Hematopoietic multipotent progenitor cell treated with erythropoietin and hydrocortisone succinate and interleukin-3 and kit ligand, for 15 days (in vitro differentiated cells): ENCODE results near the gene SAP30.

Experiments used
- DNase-seq: peaks from one replicate; pipeline ENCODE4 v3.0.0-alpha.2; 2015; ENCODE audit warnings: low spot score

The SAP30 gene

DNA sequence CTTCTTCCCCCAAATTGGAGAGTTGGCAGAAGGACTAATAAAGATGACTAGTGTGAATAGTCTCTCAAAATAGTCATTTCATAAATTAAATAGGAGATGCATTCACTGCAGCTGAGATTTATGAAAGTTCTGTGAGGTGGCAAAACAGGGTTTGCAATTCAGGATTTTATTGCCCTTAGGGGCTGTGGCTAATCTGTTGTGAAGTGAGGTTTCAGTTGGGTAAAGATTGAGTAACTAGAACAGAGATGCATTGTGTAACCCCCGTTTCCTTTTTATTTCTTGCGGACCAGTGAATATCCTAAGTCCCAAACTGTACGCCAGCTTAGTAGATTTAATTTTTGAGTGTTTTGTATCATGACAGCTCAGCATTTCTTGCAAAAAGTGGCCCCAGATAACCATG lies 44.3 kb downstream of the SAP30 start:
- no peak for DNase-seq

DNA sequence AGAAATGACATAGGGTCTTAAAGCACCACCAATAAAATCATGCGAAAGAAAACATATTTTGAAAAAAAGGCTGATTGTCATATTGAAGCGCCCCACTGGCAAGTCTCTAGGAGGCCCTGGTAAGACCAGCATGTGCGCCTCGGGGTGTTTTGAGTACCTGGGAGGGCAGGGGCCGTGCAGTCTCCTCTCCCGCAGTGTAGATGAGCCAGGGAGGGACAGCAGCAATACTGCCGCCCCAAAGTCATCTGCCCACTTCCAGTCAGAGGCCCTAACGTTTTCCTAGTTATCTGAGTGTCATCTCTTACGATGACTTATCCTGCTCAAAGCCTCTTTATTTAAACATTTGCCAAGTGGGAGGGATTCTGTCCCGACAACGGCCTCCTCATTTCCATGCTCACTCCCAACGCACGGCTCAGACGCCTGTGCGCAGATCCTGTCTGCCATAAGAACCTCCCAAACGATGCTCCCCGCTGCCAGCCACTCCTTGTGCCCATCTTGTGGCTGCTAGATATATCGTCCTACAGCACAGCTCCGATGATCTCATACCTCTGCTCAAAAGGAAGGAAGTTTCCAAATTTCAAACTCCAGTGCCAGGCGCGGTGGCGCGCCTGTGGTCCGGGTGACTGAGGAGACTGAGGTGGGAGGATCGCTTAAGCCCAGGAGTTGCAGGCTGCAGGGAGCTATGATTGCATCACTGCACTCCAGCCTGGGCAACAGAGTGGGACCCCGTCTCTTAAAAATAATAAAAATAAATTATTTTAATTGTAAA lies 45.3 kb downstream of the SAP30 start:
- DNase-seq: no peak

DNA sequence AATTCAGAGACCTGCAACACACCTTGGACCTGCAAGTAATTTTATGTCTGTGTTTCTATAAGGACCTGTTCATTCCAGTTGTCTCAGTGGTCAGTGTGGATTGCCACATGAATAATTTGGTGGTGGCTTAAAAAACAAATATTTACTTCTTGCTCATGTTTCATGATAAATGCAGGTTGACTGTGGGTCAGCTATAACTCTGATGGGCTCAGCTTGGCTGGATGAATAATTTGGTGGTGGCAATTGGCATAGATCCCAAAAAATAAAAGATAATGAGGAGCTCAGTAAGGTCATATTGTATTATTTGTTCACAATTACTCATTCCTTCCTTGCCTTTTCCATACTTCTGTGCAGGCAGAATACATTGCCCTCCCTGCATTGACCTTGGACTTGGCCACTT lies 47.1 kb downstream of the SAP30 start:
- DNase-seq: no peak

- no peak for DNase-seq
Observed at GRCh38 chr4:173418639-173419038, 47.9 kb downstream of the SAP30 start.

DNA sequence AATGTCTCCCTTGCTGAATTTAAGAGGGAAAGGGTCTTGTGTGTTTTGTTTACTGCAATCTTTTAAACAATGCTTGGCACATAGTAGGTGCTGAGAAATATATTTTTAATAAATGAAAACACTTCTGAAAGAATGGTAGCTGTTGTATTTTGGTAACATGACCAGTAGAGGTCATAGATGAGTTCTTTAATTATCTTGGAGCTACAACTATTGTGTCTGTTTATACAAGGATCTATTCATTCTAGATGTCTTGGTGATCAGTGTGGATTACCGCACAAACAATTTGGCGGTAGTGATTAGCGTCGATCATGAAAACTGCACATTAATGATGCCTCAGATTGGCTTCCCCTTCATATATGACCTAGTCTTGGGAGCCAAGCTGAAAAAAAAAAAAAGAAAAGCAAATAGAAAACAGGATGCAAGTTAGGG lies 49.6 kb downstream of the SAP30 start:
- DNase-seq: peak; percentile 32

DNA sequence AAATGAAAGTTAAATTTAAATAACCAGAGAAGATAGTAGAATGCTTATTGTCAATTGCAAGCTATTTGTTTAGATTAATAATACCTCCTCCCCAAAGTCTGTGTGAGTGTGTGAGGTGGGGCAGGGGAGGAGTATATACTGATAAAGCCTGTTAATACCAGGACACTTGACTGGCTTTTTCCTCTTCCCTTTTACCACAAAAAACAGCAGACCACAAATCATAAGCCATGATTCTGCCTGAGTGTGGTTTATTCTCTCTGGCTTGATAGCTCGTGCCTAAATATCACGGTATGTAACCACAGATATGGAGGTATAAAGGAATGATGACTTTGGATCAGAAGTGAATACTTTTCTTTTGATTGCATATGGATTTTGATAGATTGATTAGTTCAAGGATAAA lies 50.0 kb downstream of the SAP30 start:
- DNase-seq: no peak

GRCh38 chr4:173424899-173425805 lies 54.4 kb downstream of the SAP30 start:
- no peak for DNase-seq

DNA sequence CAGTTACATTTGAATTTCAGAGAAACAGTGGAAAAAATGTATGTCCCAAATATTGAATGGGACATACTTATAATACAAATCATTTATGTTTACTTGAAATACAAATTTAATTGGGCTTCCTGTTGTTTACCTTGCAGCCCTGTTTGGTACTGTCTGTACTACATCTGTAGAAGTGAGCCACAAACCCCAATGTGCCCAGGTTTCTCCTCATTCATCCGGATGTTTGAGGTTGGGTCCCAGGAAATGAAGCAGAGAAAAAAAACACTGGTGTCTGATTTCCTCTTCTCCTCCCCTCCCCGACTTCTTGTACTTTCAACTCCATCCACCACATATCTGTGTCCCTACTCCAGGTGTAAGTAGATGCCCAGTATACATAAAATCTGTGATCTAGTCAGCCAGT lies 55.3 kb downstream of the SAP30 start:
- no peak for DNase-seq
